Measurements from ENCODE around the gene DDX47. TPM values are rescaled to one million over a fixed set of nuclear protein-coding genes. Genes with fewer than 3 reads are reported as not detected.
"Not testable (repeated sequence)": the region's sequence is repeated elsewhere in the genome, so short reads cannot be mapped to it uniquely, and the experiment has no call there.

Gene DDX47
- polyA plus RNA-seq, 1 donor: 54.3 TPM

GRCh38 chr12:12806784-12807516 is 6.2 kb upstream of the DDX47 start:
- peaks cover 43% of the 10 kb centered on the region for H3K4me1 ChIP-seq (ENCODE audit: control insufficient read depth, insufficient read depth, low read length)
- no peak overlapping the region for H3K4me3 ChIP-seq (ENCODE audit: low read length)
- peak overlapping the region; percentile 8 for H3K27ac ChIP-seq (ENCODE audit: low read length)
- H3K36me3 ChIP-seq (ENCODE audit: control insufficient read depth, insufficient read depth, low read length): no peaks in the 10 kb centered on the region
- no peaks in the 10 kb centered on the region for H3K27me3 ChIP-seq (ENCODE audit: control insufficient read depth, insufficient read depth, low read length)
- 92% methylated on average over 2 of the region's 8 CpGs for WGBS (ENCODE audit: insufficient coverage, low lambda C conversion rate)
- no peak for DNase-seq
- no peaks in the 10 kb centered on the region for H3K9me3 ChIP-seq (ENCODE audit: control insufficient read depth, low read depth, low read length)

GRCh38 chr12:12807517-12807903 is 5.6 kb upstream of the DDX47 start:
- DNase-seq; H3K4me3 ChIP-seq (ENCODE audit: low read length); H3K9me3 ChIP-seq (ENCODE audit: control insufficient read depth, low read depth, low read length); H3K36me3 ChIP-seq (ENCODE audit: control insufficient read depth, insufficient read depth, low read length); H3K27me3 ChIP-seq (ENCODE audit: control insufficient read depth, insufficient read depth, low read length): not testable (repeated sequence)
- peak overlapping the region; percentile 49 for H3K27ac ChIP-seq (ENCODE audit: low read length)
- H3K4me1 ChIP-seq (ENCODE audit: control insufficient read depth, insufficient read depth, low read length): peaks cover 43% of the 10 kb centered on the region
- 53% methylated on average over 2 of the region's 3 CpGs for WGBS (ENCODE audit: insufficient coverage, low lambda C conversion rate)

- DNase-seq: peak in 1 of 2 donors; percentile 29
- no CpG with 5 or more reads among the region's 11 CpGs for WGBS (ENCODE audit: insufficient coverage, low lambda C conversion rate)
- Histone ChIP-seq H3K27ac (ENCODE audit: low read length) (peak overlapping the region; percentile 49), H3K4me1 (ENCODE audit: control insufficient read depth, insufficient read depth, low read length) (peaks cover 38% of the 10 kb centered on the region), H3K9me3 (ENCODE audit: control insufficient read depth, low read depth, low read length) (no peaks in the 10 kb centered on the region), H3K36me3 (ENCODE audit: control insufficient read depth, insufficient read depth, low read length) (no peaks in the 10 kb centered on the region), H3K4me3 (ENCODE audit: low read length) (no peak overlapping the region), H3K27me3 (ENCODE audit: control insufficient read depth, insufficient read depth, low read length) (no peaks in the 10 kb centered on the region)
Observed at GRCh38 chr12:12807970-12808702, 5.0 kb upstream of the DDX47 start.

- H3K27me3 ChIP-seq (ENCODE audit: control insufficient read depth, insufficient read depth, low read length): no peaks in the 10 kb centered on the region
- H3K9me3 ChIP-seq (ENCODE audit: control insufficient read depth, low read depth, low read length): no peaks in the 10 kb centered on the region
- DNase-seq: peak; percentile 52 to 85
- WGBS (ENCODE audit: insufficient coverage, low lambda C conversion rate): no CpG with 5 or more reads among the region's 10 CpGs
- peak overlapping the region; percentile 76 for H3K27ac ChIP-seq (ENCODE audit: low read length)
- H3K36me3 ChIP-seq (ENCODE audit: control insufficient read depth, insufficient read depth, low read length): peaks cover 3% of the 10 kb centered on the region
- peaks cover 30% of the 10 kb centered on the region for H3K4me1 ChIP-seq (ENCODE audit: control insufficient read depth, insufficient read depth, low read length)
- no peak overlapping the region for H3K4me3 ChIP-seq (ENCODE audit: low read length)
Observed at GRCh38 chr12:12810553-12811021, 2.6 kb upstream of the DDX47 start.

GRCh38 chr12:12811343-12811742 is 1.8 kb upstream of the DDX47 start:
- Histone ChIP-seq H3K4me1 (ENCODE audit: control insufficient read depth, insufficient read depth, low read length) (peaks cover 30% of the 10 kb centered on the region), H3K27ac (ENCODE audit: low read length) (no peak overlapping the region)

GRCh38 chr12:12812174-12812573 is 972 bp upstream of the DDX47 start:
- no peaks in the 10 kb centered on the region for H3K27me3 ChIP-seq (ENCODE audit: control insufficient read depth, insufficient read depth, low read length)
- H3K36me3 ChIP-seq (ENCODE audit: control insufficient read depth, insufficient read depth, low read length): peaks cover 14% of the 10 kb centered on the region
- no peak for DNase-seq
- H3K4me1 ChIP-seq (ENCODE audit: control insufficient read depth, insufficient read depth, low read length): peaks cover 28% of the 10 kb centered on the region
- H3K27ac ChIP-seq (ENCODE audit: low read length): no peak overlapping the region
- no CpG with 5 or more reads among the region's 5 CpGs for WGBS (ENCODE audit: insufficient coverage, low lambda C conversion rate)
- no peak overlapping the region for H3K4me3 ChIP-seq (ENCODE audit: low read length)
- H3K9me3 ChIP-seq (ENCODE audit: control insufficient read depth, low read depth, low read length): no peaks in the 10 kb centered on the region

More at GRCh38 chr12:12811343-12811742, 1.8 kb upstream of the DDX47 start:
- WGBS (ENCODE audit: insufficient coverage, low lambda C conversion rate): no CpG with 5 or more reads among the region's 3 CpGs
- H3K9me3 ChIP-seq (ENCODE audit: control insufficient read depth, low read depth, low read length): no peaks in the 10 kb centered on the region
- peaks cover 8% of the 10 kb centered on the region for H3K36me3 ChIP-seq (ENCODE audit: control insufficient read depth, insufficient read depth, low read length)
- no peak for DNase-seq
- no peak overlapping the region for H3K4me3 ChIP-seq (ENCODE audit: low read length)
- no peaks in the 10 kb centered on the region for H3K27me3 ChIP-seq (ENCODE audit: control insufficient read depth, insufficient read depth, low read length)

GRCh38 chr12:12812618-12813119 is 477 bp upstream of the DDX47 start:
- H3K36me3 ChIP-seq (ENCODE audit: control insufficient read depth, insufficient read depth, low read length): peaks cover 19% of the 10 kb centered on the region
- H3K27ac ChIP-seq (ENCODE audit: low read length): no peak overlapping the region
- H3K4me3 ChIP-seq (ENCODE audit: low read length): no peak overlapping the region
- no peaks in the 10 kb centered on the region for H3K9me3 ChIP-seq (ENCODE audit: control insufficient read depth, low read depth, low read length)
- H3K4me1 ChIP-seq (ENCODE audit: control insufficient read depth, insufficient read depth, low read length): peaks cover 27% of the 10 kb centered on the region
- 61% methylated on average over 2 of the region's 14 CpGs for WGBS (ENCODE audit: insufficient coverage, low lambda C conversion rate)
- DNase-seq: no peak
- no peaks in the 10 kb centered on the region for H3K27me3 ChIP-seq (ENCODE audit: control insufficient read depth, insufficient read depth, low read length)

- Histone ChIP-seq H3K9me3 (ENCODE audit: control insufficient read depth, low read depth, low read length) (no peaks in the 10 kb centered on the region), H3K27me3 (ENCODE audit: control insufficient read depth, insufficient read depth, low read length) (no peaks in the 10 kb centered on the region), H3K36me3 (ENCODE audit: control insufficient read depth, insufficient read depth, low read length) (peaks cover 42% of the 10 kb centered on the region), H3K4me1 (ENCODE audit: control insufficient read depth, insufficient read depth, low read length) (peaks cover 7% of the 10 kb centered on the region), H3K4me3 (ENCODE audit: low read length) (no peak overlapping the region), H3K27ac (ENCODE audit: low read length) (no peak overlapping the region)
- WGBS (ENCODE audit: insufficient coverage, low lambda C conversion rate): 100% methylated on average over 2 of the region's 7 CpGs
- DNase-seq: no peak
Observed at GRCh38 chr12:12817616-12818015, 4.5 kb downstream of the DDX47 start.

GRCh38 chr12:12818701-12819100 is 5.6 kb downstream of the DDX47 start:
- peaks cover 7% of the 10 kb centered on the region for H3K4me1 ChIP-seq (ENCODE audit: control insufficient read depth, insufficient read depth, low read length)
- 100% methylated on average over 1 of the region's 4 CpGs for WGBS (ENCODE audit: insufficient coverage, low lambda C conversion rate)
- H3K27me3 ChIP-seq (ENCODE audit: control insufficient read depth, insufficient read depth, low read length): no peaks in the 10 kb centered on the region
- no peak overlapping the region for H3K4me3 ChIP-seq (ENCODE audit: low read length)
- H3K36me3 ChIP-seq (ENCODE audit: control insufficient read depth, insufficient read depth, low read length): peaks cover 53% of the 10 kb centered on the region
- no peak overlapping the region for H3K27ac ChIP-seq (ENCODE audit: low read length)
- DNase-seq: no peak
- no peaks in the 10 kb centered on the region for H3K9me3 ChIP-seq (ENCODE audit: control insufficient read depth, low read depth, low read length)

- Histone ChIP-seq H3K36me3 (ENCODE audit: control insufficient read depth, insufficient read depth, low read length) (peaks cover 58% of the 10 kb centered on the region), H3K27ac (ENCODE audit: low read length) (no peak overlapping the region), H3K4me1 (ENCODE audit: control insufficient read depth, insufficient read depth, low read length) (peaks cover 3% of the 10 kb centered on the region), H3K9me3 (ENCODE audit: control insufficient read depth, low read depth, low read length) (no peaks in the 10 kb centered on the region), H3K27me3 (ENCODE audit: control insufficient read depth, insufficient read depth, low read length) (no peaks in the 10 kb centered on the region), H3K4me3 (ENCODE audit: low read length) (no peak overlapping the region)
- no CpG with 5 or more reads among the region's 2 CpGs for WGBS (ENCODE audit: insufficient coverage, low lambda C conversion rate)
- no peak for DNase-seq
Observed at GRCh38 chr12:12819221-12819620, 6.1 kb downstream of the DDX47 start.

Measured in large intestine (tissue), 3 donors.